GM23338 (cell line): ENCODE data around the gene BPIFB2.

Experiments
- CREB1 ChIP-seq: fragments of 250-450 bp; sonication (Bioruptor Pico); IDR thresholded peaks from 2 replicates; pipeline ENCODE4 v1.5.0; 2020; ENCODE audit warnings: low read depth, mild to moderate bottlenecking, moderate library complexity
- CTCF ChIP-seq, 2 experiments: fragments of 200-600 bp in 1 of 2; sonication (generic) in 1 of 2; conservative IDR thresholded peaks; 2 replicates each; pipeline versions ENCODE4 v1.5.1 to v1.6.1; 2016 to 2017; ENCODE audit warnings: antibody characterized with exemption in 2 of 2, low read depth in 2 of 2, mild to moderate bottlenecking in 2 of 2, moderate library complexity in 1 of 2
- ETS1 ChIP-seq: IDR thresholded peaks from 2 replicates; pipeline ENCODE4 v1.6.1; 2016; ENCODE audit warnings: antibody characterized with exemption
- EZH2 ChIP-seq: fragments of 200-600 bp; sonication (generic); IDR thresholded peaks from one replicate; pipeline ENCODE4 v1.8.0; 2017; ENCODE audit warnings: antibody characterized with exemption, mild to moderate bottlenecking, low read depth; ENCODE audit not compliant: unreplicated experiment
- EZH2phosphoT487 ChIP-seq: fragments of 200-600 bp; sonication (generic); IDR thresholded peaks from one replicate; pipeline ENCODE4 v1.8.1; 2018; ENCODE audit warnings: antibody characterized with exemption; ENCODE audit not compliant: unreplicated experiment
- JUNB ChIP-seq: IDR thresholded peaks from one replicate; pipeline ENCODE4 v1.6.1; 2016; ENCODE audit warnings: antibody characterized with exemption; ENCODE audit not compliant: unreplicated experiment
- NANOG ChIP-seq: IDR thresholded peaks from 2 replicates; pipeline ENCODE4 v1.6.1; 2016; ENCODE audit warnings: antibody characterized with exemption, borderline replicate concordance
- POLR2AphosphoS5 ChIP-seq: IDR thresholded peaks from 2 replicates; pipeline ENCODE4 v1.6.1; 2016; ENCODE audit warnings: antibody characterized with exemption, low read depth
- REST ChIP-seq: IDR thresholded peaks from one replicate; pipeline ENCODE4 v1.6.1; 2018; ENCODE audit warnings: antibody characterized with exemption; ENCODE audit not compliant: unreplicated experiment
- STAT1 ChIP-seq: IDR thresholded peaks from one replicate; pipeline ENCODE4 v1.6.1; 2016; ENCODE audit warnings: antibody characterized with exemption; ENCODE audit not compliant: unreplicated experiment
- ZNF114 ChIP-seq: fragments of 250-450 bp; sonication (Bioruptor Pico); IDR thresholded peaks from 2 replicates; pipeline ENCODE4 v1.5.0; 2020; ENCODE audit warnings: mild to moderate bottlenecking, moderate library complexity
- ZNF331 ChIP-seq: fragments of 250-450 bp; sonication (Bioruptor Pico); IDR thresholded peaks from 2 replicates; pipeline ENCODE4 v1.5.0; 2020; ENCODE audit warnings: low read depth, mild to moderate bottlenecking, moderate library complexity
- ZNF462 ChIP-seq: fragments of 250-450 bp; sonication (Bioruptor Pico); IDR thresholded peaks from 2 replicates; pipeline ENCODE4 v1.5.0; 2020; ENCODE audit warnings: mild to moderate bottlenecking, moderate library complexity

- no peak for TF ChIP-seq CTCF (conservative IDR thresholded peaks at IDR 0.05; ENCODE audit: low read depth in 2 of 2)
- TF ChIP-seq REST: no peak
- no peak for TF ChIP-seq JUNB
- TF ChIP-seq NANOG: no peak
- no peak for TF ChIP-seq EZH2
- TF ChIP-seq EZH2phosphoT487: no peak
- no peak for TF ChIP-seq POLR2AphosphoS5
- TF ChIP-seq CREB1 (CRISPR knock-in tag): no peak
- no peak for TF ChIP-seq ZNF114
- TF ChIP-seq ZNF331 (CRISPR knock-in tag): no peak
- no peak for TF ChIP-seq ETS1
- no peak for TF ChIP-seq STAT1
- no peak for TF ChIP-seq ZNF462 (CRISPR knock-in tag)
Observed at GRCh38 chr20:33004141-33004751, 3.3 kb upstream of the BPIFB2 start, which contains the start of gene SUN5.
